GM10266 (cell line): ENCODE data around the gene PRCP.

Source experiments
- DNase-seq: peaks from one replicate; pipeline ENCODE4 v3.0.0; 2012; ENCODE audit errors: extremely low spot score
- CTCF ChIP-seq: IDR thresholded peaks from 2 replicates; pipeline ENCODE4 v1.5.1; 2012; ENCODE audit warnings: mild to moderate bottlenecking, low read depth; ENCODE audit not compliant: control insufficient read depth, insufficient read depth; ENCODE audit errors: missing control alignments

Gene PRCP

DNA sequence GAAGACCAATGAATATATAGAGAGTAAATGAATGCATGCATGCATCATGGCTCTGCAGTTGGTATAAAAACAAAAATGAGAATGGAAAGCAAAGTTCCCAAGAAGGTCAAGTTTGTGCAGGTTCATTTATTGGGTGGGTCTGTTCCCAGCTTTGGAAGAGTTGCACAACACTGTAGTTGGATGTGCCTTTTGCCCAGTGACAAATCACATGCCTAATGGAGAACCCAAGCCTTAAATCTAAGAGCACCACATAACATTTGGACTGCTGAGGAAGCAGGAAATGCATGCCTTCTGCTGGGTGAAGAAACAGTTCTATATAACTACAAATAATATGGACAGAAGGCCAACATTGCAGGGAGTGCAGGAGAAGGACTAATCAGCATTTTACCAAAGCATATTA is 30.6 kb downstream of the PRCP start:
- no peak for TF ChIP-seq CTCF
- no peak for DNase-seq

GRCh38 chr11:82867495-82868082 is 32.6 kb downstream of the PRCP start:
- peak; percentile 58 for DNase-seq

GRCh38 chr11:82865841-82866240 is 34.4 kb downstream of the PRCP start:
- DNase-seq = no peak
- TF ChIP-seq CTCF = no peak

More at GRCh38 chr11:82867495-82868082, 32.6 kb downstream of the PRCP start:
- TF ChIP-seq CTCF = peak; percentile 63

- peak; percentile 31 for TF ChIP-seq CTCF
- peak; percentile 30 for DNase-seq
Measured at GRCh38 chr11:82864268-82864667, 36.0 kb downstream of the PRCP start.

DNA sequence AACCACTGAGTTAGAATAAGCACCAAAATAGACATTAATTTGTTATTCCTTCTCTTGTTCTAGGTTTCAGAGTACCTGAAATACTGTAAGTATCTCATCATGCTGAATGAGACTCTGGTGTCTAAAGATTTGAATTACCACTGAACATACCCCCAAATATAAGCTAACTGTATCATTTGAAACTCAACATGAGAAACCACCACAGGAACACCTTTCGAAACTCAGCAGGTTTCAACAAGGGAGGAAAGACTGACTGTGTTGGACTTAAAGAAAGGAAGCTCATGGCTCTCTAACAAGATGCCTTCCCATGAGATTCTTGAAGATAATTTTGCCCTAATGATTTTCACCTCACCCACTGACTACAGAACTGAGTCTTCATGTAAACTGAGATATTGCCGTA is 37.0 kb downstream of the PRCP start:
- TF ChIP-seq CTCF = no peak
- no peak for DNase-seq

DNA sequence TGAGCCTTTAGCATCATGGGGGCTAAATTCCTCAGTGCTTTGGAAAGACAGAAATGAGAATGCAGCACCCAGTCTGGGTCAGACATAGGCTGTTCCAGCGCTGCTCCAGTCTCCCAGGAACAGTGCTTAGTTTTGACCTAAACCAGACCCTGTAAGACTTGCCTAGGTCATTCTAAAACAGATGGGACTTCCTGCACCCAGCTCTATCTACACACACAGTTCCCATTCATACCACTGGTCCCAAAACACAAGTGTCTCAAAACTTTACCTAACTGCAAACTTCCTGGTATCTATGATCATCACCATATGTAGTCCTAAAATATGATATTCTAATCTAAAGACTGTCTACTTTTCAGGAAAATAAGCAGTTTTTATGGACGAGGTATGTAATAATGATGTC is 37.9 kb downstream of the PRCP start:
- TF ChIP-seq CTCF = no peak
- DNase-seq = no peak

DNA sequence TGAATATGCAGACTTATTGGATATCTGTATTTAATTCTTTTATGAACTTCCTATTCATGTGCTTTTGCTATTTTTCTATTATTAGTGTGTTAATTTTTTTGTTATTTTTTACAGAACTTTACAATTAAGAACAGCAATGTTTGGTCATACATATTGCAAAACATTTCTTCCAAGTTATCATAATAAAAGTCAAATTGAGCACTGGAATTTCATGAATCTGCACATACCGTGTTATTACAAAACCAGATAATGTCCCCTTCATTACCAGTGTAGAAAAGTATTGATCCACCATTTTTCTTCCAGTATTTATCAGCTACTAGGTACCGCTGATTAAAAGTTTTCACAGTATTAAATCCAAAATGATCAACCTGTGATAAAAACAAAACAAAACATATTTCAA is 40.5 kb downstream of the PRCP start:
- no peak for TF ChIP-seq CTCF
- DNase-seq = no peak
